Pancreas (tissue), 8 donors: ENCODE results near the gene RIGI. TPM values are rescaled to one million over a fixed set of nuclear protein-coding genes. Genes with fewer than 3 reads are reported as not detected.

ENCODE experiments used
- polyA plus RNA-seq, 2 donors: library from polyadenylated mRNA; stranded (reverse); fragments of 200-250 nt; gene quantifications; one replicate each; pipeline ENCODE4 v1.2.3, GENCODE V29; 2013
- total RNA-seq, 6 donors: library from RNA; stranded (reverse); fragmentation: NEBNext Ultra II Directional in 4 of 6; extraction: Animal tissue kit (Norgen Biotek cat#: 25700) in 4 of 6; gene quantifications; one replicate each; pipeline versions ENCODE4 v1.2.1 to v1.2.4, GENCODE V29; 2021 to 2023
- donor health status: healthy with polysubstance abuse.
- donor health status: DM: no; HTN: no; CAD: no; lungs with moderate emphysema.
- donor health status: DM: no; HTN: no; CAD: no.
- donor health status: Bipolar disorder and iron deficiency.
- donor health status: DM: yes; HTN: yes; CAD: no.
- donor health status: DM: no; HTN: no; CAD: no.
- donor health status: DM: no; HTN: no; CAD: no.
- donor health status: DM: yes; HTN: yes; CAD: no.

Gene RIGI
- total and polyA plus RNA-seq, 8 donors, result 2.1 to 10.6 (median 3.9) TPM

Other genes with a start within 250 kb of the RIGI start
- 10 to 100 TPM; 27.0 to 35.6 (median 31.2) TPM for gene ACO1, start 141.6 kb downstream of the RIGI start, total RNA-seq
- gene ACO1, start 141.6 kb downstream of the RIGI start, polyA plus RNA-seq, result 10 to 100 TPM in 1 of 2 donors, 1 to 10 TPM in 1; 8.7 to 13.1 TPM
- 10 to 100 TPM in 1 of 6 donors, 1 to 10 TPM in 5; 3.5 to 10.7 (median 6.9) TPM for gene SMIM27, start 26.1 kb upstream of the RIGI start, total RNA-seq
- gene SMIM27, start 26.1 kb upstream of the RIGI start, polyA plus RNA-seq, result 10 to 100 TPM in 1 of 2 donors, 1 to 10 TPM in 1; 5.1 to 14.4 TPM
- gene TOPORS, start 26.4 kb upstream of the RIGI start, total RNA-seq, result 1 to 10 TPM; 4.3 to 9.0 (median 4.8) TPM
- 1 to 10 TPM; 3.0 to 5.5 TPM for gene TOPORS, start 26.4 kb upstream of the RIGI start, polyA plus RNA-seq
- 10 to 100 TPM; 11.3 to 21.2 (median 16.3) TPM for gene NDUFB6, start 47.0 kb upstream of the RIGI start, total RNA-seq
- gene NDUFB6, start 47.0 kb upstream of the RIGI start, polyA plus RNA-seq, result 10 to 100 TPM; 12.6 to 29.5 TPM
- gene TAF1L, start 109.5 kb upstream of the RIGI start, total RNA-seq, result under 1 TPM in 2 of 6 donors, not detected in 4; 0.03 to 0.04 TPM
- under 1 TPM in 1 of 2 donors, not detected in 1; 0.04 TPM for gene TAF1L, start 109.5 kb upstream of the RIGI start, polyA plus RNA-seq